ENCODE results near the gene AMMECR1L.
"Not testable (repeated sequence)": the region's sequence is repeated elsewhere in the genome, so short reads cannot be mapped to it uniquely, and the experiment has no call there.

Gene AMMECR1L

DNA sequence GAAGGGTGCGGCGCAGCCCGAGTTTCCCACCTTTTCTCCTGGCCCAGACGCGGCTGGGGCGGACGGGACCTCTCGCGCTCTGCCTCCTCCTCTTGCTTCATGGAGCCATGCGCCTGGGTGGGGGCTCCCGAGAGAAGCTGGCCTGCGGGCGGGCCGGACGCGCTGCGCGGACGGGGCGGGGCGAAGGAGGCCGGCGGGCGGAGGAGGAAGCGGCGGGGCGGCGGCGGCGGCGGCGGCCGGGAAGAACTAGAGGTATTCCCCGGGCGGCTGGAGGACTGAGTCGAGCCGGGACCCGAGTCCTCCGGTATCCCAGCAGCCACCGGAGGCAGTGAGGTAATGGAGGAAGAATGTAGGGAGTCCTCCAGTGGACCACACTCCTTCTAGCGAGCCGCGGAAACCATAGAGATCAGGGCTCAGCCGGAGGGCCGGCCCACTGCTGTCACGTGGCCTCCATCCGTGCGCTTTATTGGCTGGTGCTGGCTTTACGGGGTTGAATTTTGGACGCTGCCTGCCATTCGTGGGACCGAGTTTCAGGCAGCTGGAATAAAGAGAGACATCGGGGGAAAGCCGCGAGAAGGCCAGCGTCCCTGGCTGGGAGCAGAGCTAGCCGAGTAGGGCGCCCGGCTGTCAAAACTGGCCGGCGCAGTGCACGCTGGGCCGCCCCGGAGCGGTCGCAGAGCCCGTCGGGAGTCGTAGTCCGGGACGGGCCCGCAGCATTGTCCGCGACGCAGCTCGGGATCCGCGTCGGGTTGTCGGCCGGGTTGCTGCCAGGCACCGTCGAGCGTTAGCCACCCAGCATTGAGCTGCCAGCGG is at the start of gene AMMECR1L:
TSS of gene AMMECR1L (minus strand) at position 177 of the 813 bp plus-strand sequence. CDS start 11,722 bp downstream, outside the sequence.
- peak; percentile 71 for DNase-seq (ENCODE audit: low spot score)

DNA sequence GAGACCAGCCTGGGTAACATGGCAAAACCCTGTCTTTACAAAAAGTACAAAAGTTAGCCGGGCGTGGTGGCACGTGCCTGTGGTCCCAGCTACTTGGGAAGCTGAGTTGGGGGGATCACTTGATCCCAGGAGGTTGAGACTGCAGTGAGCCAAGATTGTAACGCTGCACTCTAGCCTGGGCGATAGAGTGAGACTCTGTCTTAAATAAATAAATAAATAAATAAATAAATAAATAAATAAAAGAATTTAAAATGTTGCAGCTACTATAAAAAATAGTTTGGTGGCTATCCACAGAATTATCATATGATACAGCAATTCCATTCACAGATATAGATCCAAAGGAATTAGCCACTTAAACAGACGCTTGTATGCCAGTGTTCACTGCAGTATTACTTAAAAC is 49.6 kb upstream of the AMMECR1L start:
- DNase-seq (ENCODE audit: low spot score) = no peak

DNA sequence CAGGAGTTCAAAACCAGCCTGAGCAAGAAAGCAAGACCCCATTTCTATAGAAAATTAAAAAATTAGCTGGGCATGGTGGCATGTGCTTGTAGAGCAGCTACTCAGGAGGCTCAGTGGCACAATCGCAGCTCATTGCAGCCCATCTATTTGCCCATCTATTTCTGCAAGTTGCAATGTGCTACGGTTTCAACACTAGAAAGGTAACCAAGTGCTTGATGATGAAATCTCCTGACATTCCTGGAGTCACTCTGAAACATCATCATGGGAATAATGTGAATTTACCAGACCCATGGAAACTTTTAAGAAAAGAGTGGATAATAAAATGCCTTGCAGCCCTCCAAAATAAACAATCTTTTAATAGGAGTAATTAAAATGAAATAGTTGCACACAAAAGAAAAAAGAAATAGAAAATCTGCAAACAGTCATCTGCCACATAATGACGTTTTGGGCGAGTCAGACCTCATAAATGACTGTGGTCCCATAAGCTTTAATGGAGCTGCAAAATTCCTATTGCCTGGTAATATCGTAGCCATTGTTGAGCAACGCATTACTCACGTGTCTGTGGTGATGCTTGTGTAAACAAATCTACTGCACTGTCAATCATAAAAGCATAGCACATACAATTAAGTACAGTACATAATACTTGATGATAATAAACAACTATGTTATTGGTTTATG is 46.6 kb upstream of the AMMECR1L start:
- DNase-seq (ENCODE audit: low spot score) = no peak

DNA sequence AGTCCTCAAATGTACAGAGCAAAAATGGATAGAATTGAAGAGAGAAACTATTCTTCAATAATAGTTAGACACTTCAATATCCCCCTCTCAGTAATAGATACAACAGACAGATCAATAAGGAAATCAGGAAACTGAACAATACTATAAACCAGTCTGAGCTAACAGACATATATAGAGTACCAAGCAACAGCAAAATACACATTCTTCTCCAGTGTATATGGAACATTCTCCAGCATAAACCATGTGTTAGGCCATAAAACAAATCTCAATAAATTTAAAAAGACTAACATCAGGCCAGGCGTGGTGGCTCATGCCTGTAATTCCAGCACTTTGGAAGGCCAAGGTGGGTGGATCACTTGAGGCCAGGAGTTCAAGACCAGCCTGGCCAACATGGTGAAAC is 43.7 kb upstream of the AMMECR1L start:
- no peak for DNase-seq (ENCODE audit: low spot score)

DNA sequence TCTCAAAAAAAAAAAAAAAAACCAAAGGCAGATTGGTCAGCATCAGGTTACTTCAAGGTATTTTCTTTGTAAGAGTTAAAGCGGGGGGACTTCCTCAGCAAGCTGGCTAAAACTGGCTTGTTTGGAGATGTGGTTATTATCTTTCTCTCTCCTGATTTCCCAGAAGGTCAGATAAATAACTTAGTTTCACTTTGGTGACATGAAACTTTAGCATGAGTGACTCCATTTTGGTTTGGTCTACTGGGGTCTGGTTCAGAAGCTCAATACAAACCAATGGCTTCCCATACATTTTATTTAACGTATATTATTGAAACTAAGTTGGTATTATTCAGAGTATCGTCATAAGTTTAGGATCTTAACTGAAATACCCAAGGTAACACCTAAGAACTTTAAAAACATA is 41.6 kb upstream of the AMMECR1L start:
- DNase-seq (ENCODE audit: low spot score) = no peak

DNA sequence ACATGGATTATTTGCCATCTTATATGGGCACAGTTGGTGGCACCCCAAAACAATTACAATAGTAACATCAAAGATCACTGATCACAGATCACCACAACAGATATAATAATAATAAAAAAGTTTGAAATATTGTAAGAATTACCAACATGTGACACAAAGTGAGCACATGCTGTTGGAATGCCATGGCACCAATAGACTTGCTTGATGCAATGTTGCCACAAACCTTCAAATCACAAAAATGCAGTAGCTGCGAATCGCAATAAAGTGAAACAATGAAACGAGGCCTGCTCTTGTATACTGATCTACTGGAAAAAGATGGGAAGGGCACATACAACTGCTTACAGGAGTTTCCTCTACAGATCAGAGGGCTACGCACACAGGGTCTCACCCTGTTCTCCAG is 32.2 kb upstream of the AMMECR1L start:
- DNase-seq (ENCODE audit: low spot score) = no peak

DNA sequence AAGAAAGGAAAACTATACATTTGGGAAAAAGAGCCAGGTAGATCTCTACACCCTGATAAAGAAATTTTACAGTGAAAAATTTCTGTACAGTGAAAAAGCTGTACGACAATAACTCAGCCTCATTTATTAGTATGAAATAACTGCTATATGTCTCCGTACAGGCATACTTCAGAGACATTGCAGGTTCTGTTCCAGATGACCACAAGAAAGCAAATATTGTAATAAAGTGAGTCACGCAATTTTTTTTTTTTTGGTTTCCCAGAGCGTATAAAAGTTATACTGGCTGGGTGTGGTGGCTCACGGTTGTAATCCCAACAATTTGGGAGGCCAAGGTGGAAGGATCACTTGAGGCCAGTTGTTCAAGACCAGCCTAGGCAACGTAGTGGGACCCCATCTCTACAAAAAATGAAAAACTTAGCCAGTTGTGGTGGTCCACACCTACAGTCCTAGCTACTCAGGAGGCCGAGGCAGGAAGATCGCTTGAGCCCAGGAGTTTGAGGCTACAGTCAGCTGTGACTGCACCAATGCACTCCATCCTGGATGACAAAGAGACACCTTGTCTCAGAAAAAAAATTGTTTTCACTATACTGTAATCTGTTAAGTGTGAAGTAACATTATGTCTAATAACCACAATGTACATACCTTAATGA is 28.2 kb upstream of the AMMECR1L start:
- no peak for DNase-seq (ENCODE audit: low spot score)

DNA sequence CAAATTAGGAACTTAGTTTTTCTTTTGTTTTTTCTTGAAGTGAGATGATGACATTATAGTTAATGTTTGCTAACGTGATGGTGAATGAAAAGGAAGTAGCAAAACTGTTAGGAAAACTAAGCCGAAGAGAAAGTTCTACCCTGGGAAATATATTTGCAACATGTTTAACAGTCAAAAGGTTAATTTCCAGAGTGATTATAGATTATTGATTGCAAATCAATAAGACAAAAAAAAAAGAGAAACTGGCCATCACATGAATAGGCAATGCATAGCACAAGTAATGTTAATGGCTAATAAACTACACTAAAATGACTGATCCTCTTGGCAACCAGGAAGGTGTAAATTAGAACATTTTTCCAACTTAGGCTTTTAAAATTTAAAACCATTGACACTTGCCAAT is 26.0 kb upstream of the AMMECR1L start:
- no peak for DNase-seq (ENCODE audit: low spot score)

DNA sequence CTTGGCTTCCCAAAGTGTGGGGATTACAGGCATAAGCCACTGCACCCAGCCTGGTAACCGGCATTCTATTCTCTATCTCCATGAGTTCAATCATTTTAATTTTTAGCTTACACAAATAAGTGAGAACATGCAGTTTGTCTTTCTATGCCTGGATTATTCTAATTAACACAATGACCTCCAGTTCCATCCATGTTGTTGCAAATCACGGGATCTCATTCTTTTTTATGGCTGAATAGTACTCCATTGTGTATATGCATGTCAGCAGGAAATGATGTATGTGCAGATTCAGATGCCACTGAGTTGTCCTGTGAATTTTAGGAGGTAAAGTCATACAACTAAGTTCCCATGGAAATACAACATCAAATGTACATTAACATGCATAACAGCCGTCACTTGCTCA is 24.7 kb upstream of the AMMECR1L start:
- no peak for DNase-seq (ENCODE audit: low spot score)

DNA sequence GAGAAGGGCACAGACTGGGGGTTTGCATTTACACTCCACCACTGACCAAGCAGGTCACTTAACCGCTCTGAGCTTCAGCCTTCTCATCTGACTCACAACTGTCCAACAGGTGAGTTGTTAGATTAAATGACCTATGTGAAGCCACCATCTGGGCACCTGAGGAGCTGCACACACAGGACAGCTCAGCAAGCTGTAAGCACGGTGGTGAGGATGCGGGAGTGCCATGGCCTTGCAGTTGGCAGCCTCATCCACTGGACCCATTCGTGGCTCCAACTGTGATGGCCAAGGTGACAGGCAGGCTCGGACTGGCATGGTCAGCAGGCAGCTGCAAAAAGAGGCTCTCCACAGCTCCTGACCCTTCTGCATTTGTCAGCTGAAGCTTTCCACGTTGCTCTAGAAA is 23.3 kb upstream of the AMMECR1L start:
- DNase-seq (ENCODE audit: low spot score) = no peak

DNA sequence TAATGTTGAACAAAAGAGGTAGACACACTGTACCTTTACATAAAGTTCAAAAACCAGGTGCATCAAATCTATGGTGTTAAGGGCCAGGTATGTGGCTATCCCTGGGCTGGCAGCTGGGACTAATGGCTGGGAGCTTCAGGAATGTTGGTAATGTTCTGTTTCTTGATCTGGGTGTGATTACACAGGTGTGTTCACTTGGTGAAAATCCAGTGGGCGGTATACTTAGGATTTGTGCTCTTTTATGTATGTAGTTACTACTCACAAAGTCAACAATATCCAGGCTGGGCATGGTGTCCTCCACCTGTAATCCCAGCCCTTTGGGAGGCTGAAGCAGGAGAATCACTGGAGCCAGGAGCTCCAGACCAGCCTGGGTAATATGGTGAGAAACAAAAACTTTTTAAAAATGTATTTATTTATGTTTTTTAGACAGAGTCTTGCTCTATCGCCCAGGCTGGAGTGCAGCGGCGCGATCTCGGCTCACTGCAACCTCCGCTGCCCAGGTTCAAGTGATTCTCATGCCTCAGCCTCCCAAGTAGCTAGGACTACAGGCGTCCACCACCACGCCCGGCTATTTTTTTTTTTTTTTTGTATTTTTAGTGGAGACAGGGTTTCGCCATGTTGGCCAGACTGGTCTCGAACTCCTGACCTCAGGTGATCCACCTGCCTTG is 22.1 kb upstream of the AMMECR1L start:
- DNase-seq (ENCODE audit: low spot score) = not testable (repeated sequence)

DNA sequence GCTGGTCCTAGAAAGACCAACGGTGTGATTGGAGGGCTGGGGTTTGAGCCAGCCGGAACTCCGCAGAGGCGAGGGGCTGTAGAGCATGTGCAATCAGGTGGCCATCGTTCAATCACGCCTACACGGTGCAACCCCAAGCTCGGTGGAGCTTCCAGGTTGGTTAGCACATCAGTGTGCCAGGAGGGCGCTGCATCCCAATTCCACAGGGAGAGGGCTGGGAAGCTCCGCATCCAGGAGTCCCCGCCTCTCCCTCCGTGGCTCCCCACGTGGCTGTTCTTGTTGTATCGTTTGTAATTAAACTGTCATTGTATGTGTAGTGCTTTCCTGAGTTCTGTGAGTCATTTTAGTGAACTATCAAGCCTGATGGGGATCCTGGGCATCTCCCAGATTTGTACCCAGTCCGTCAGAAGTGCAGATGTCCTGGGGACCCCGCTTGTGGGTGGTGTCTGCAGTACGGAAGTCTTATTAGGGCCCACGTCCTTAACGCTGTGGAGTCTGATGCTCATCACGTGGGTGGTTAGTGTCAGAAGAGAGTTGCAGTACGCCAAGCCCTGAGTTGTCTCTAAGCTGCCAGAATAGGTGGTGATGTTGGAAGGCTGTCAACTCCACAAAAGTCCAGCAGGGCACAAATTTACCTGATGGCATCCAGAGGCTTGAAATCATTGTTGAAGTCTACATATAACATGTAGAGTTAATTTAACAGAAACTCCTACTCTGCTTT is 20.6 kb upstream of the AMMECR1L start:
- DNase-seq (ENCODE audit: low spot score) = no peak

DNA sequence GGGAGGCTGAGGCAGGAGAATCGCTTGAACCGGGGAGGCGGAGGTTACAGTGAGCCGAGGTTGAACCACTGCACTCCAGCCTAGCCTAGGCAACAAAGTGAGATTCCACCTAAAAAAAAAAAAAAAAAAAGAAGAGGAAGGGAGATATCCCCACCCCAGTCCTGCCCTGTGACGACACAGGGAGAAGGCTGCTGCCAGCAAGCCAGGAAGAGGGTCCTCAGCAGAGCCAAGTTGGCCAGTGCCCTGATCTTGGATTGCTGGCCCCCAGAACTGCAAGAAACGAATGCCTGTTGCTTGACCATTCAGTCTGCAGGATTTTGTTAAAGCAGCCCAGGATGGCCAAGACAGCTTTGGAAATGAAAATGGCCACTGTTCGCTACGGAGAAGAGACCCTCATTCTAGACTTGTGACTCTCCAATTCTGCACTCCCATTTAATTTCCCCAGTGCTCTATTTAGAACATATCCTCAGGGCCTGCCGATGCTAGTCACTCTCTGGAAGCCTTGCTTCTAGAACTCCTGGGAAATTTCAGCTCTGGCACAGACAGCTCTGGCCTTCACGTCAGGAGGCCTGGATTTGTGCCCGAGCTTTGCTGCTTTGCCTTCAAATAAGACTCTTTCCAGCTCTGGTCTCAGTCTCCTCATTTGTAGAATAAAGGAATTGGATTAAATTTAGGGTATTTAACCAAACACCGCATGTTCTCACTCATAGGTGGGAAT is 15.7 kb upstream of the AMMECR1L start:
- no peak for DNase-seq (ENCODE audit: low spot score)

DNA sequence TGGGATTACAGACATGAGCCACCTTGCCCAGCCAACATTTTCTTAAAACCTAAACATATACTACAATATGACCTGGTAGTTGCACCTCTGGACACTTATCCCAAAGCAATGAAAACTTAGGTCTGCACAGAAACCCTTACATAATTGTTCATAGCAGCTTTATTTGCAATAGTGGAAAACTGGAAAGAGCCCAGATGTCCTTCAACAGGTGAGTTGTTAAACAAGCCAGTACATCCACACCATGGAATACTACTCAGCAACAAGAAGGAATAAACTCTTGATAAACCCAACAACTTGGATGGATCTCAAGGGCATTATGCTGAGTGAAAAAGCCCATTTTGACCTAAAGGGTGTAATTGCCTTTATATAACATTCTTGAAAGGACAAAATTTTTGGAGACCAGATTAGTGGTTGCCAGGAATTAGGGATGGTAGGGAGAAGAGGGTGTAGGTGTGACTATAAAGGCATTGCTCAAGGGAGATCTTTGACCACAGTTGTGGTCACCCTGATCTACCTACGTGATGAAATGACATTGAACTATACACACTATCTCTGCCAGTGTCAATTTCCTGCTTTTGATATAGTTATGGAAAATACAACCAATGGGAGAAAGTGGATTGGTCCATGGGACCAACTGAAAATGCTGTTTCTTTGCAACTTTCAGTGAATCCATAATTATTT is 11.9 kb upstream of the AMMECR1L start:
- DNase-seq (ENCODE audit: low spot score) = no peak

DNA sequence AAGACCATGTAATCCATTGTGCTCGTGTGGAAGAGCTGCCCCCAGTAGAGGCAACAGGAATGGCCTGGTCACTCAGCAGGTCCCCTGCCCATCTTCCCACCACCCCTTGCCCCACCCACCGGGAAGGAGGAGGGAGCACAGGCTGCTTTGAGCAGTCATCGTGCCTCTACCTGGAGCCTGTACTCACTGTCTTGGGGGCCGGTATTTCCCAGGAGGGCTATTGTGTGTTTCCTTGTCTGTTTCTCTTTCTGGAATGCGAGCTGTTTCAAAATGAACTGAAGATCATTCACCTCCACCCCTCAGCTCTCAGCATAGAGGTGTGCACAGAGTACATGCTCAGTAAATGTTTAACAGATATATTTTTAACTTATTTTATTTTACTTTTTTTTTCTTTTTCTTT is 7.7 kb upstream of the AMMECR1L start:
- DNase-seq (ENCODE audit: low spot score) = no peak

DNA sequence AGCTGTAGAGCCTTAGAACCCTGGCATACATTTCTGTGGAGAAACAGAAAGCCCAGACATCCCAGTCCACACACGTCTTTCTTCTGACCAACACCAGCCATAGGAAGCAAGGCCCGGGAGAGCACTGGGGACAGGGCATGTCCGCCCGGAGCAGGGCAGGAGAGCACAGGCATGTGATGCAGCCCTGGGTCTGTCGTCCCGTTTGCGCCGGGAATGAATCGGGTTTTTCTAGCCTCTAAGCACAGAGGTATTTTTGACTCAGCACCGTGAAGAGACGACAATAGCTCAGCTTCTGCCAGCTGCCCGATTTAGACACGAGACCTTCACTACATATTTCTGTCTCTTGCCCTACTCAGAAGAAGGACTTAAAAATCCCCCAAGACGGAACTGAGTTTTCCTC is 7.3 kb upstream of the AMMECR1L start:
- DNase-seq (ENCODE audit: low spot score) = no peak

DNA sequence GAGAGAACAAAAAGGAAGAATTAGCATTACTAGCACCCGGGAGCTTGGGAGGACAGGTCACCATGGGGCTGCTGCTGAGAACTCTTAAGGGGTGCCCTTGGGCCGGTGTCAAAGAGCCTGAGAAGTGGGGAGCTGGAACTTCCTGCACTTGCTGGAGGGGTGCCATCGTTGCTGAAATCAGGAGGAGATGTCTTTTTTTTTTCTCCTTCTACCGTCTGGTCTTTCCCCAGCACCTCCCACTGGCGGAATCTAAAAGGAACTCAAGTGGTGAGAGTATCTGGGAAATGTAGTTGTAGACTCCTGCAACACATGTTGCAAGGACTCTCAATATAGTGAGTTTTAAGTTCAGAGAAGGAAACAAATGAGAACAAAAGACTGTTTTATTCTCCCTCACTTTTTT is 6.1 kb upstream of the AMMECR1L start:
- DNase-seq (ENCODE audit: low spot score) = no peak

DNA sequence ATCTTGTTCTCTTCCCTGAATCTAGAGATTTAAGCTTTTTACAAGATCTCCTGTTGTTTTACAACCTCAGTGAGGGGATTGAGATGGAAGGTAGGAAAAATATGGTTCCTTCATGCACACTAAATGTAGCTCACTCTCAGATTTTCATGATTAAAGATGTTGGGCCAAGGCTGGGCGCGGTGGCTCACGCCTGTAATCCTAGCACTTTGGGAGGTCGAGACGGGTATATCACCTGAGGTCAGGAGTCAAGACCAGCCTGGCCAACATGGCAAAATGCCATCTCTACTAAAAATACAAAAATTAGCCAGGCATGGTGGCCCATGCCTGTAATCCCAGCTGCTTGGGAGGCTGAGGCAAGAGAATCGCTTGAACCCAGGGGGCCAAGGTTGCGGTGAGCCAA is 5.0 kb upstream of the AMMECR1L start:
- DNase-seq (ENCODE audit: low spot score) = not testable (repeated sequence)

DNA sequence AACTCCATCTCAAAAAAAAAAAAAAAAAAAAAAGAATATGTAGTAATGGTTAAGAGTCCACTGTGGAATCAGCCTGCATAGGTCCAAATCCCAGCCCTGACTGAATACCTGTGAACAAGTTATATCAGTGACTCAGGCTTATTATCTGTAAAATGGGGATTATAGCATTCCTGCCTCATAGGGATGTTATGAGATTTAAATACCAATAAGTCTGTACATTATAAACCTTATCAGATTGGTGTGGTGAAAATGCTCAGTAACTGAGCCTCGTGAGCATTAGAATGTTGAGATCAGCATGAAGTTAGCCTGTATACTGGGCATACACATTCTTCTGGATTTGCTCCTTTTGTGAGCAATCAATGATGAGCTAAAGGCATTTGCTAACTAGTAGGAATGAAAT is 3.0 kb upstream of the AMMECR1L start:
- no peak for DNase-seq (ENCODE audit: low spot score)

DNA sequence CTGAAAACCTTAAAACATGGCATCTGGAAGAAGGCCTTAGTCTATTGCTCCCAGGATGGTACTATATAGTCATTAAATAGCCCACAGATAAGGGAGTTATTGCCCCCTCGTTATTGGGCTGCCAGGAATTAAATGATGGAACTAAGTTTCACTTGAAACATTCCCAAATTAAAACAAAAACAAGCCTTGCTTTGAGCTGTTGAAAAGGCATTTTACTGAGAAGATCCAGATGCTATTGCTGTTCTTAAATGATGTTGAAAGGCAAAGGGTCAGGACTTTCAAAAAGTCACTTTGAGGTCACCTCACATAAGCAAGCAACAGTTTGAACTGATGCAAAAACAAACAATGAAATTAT is 2.0 kb upstream of the AMMECR1L start:
- DNase-seq (ENCODE audit: low spot score) = no peak

All from NAMALWA (cell line).